IgD-negative memory B cell (primary cell): ENCODE measurements around the gene SRA1. TPM values are rescaled to one million over a fixed set of nuclear protein-coding genes. Genes with fewer than 3 reads are reported as not detected.
A peak's percentile ranks its signal among the peaks of the same experiment; 100 is the strongest.

ENCODE experiments used
- H3K27ac Mint-ChIP-seq, 3 donors: one replicate each; pipeline ENCODE4 v1.8.0; 2020 to 2022; ENCODE audit warnings: mild to moderate bottlenecking in 3 of 3, mixed read lengths in 3 of 3, moderate library complexity in 1 of 3
- H3K27me3 Mint-ChIP-seq: one replicate; pipeline ENCODE4 v1.8.0; 2021; ENCODE audit warnings: mixed read lengths
- H3K36me3 Mint-ChIP-seq: one replicate; pipeline ENCODE4 v1.8.0; 2020; ENCODE audit warnings: mild to moderate bottlenecking, mixed read lengths
- H3K4me1 Mint-ChIP-seq, 3 donors: one replicate each; pipeline ENCODE4 v1.8.0; 2020 to 2022; ENCODE audit warnings: mixed read lengths in 3 of 3, mild to moderate bottlenecking in 1 of 3
- H3K4me3 Mint-ChIP-seq, 4 donors: one replicate each; pipeline ENCODE4 v1.8.0; 2020 to 2022; ENCODE audit warnings: mild to moderate bottlenecking in 4 of 4, mixed read lengths in 4 of 4, moderate library complexity in 3 of 4
- H3K9me3 Mint-ChIP-seq, 3 donors: one replicate each; pipeline ENCODE4 v1.8.0; 2020 to 2021; ENCODE audit warnings: mixed read lengths in 3 of 3, mild to moderate bottlenecking in 1 of 3
- polyA plus RNA-seq: library from polyadenylated mRNA; unstranded; fragments of 300-500 nt; fragmentation: Illumina TruSeq; gene quantifications from one replicate; pipeline ENCODE4 v1.2.3, GENCODE V29; 2021

The SRA1 gene
- polyA plus RNA-seq, 1 donor from 2014 or later: 31.8 TPM

GRCh38 chr5:140565024-140565779 is 7.9 kb upstream of the SRA1 start:
- Mint-ChIP-seq H3K36me3 (peaks cover 13% of the 10 kb centered on the region), H3K4me3 (peak overlapping the region; percentile 89 to 98 (median 97)), H3K27ac (peak overlapping the region; percentile 82 to 97 (median 96)), H3K4me1 (peaks cover 17 to 43% (median 26%) of the 10 kb centered on the region in 3 donors), H3K9me3 (no peaks in the 10 kb centered on the region), H3K27me3 (no peaks in the 10 kb centered on the region)

DNA sequence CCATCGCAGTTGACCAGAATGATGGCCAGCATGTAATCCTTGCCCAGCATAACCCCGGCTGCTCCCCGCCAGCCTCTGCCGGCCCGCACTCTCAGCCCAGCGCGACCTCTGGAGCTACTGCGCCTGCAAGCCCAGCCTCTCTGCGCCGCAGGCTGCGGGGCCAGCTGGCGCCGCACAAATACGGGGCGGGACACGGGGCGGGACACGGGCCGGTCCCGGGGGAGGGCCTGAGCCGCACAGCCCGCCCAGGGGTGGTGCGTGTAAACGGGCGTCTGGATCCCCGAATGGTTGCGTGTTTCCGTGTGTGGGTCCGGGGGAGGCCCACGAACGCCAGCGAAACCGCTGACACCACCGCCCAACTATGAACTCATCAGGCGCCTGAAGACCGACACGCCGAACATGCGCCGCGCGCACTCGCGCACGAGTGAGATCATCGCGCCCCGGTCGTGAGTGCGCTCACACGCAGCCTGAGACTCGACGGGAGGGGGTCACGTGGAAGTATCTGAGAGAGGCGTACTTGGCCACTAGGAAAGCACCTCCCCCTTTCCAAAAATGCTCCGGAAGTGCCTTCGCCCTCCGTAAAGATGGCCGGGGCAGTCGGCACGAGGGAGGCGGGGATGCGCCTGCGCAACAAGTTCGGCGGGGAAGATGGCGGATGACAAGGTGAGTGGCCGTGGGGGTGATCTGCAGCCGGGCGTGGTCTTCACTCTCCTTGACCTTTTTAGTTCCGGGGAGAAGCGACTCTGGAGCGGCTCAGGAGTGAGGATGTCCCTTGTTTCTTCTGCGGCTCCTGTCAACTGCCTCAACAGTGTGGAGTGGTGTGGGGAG is 7.1 kb upstream of the SRA1 start, which contains the start of the genes APBB3 and SLC35A4:
Gene APBB3, minus strand, starts transcription at position 403 of the 828 bp plus-strand sequence. Its CDS starts 353 bp downstream, at position 50.
Gene SLC35A4, plus strand, starts transcription at position 633 of the 828 bp plus-strand sequence. CDS start 2,342 bp downstream, outside the sequence.
- Mint-ChIP-seq H3K36me3 (peaks cover 13% of the 10 kb centered on the region), H3K27ac (peak within 1 kb of the TSS; percentile 82 to 97 (median 96)), H3K4me1 (peaks cover 11 to 41% (median 23%) of the 10 kb centered on the region in 3 donors), H3K9me3 (no peaks in the 10 kb centered on the region), H3K27me3 (no peaks in the 10 kb centered on the region), H3K4me3 (peak within 1 kb of the TSS; percentile 89 to 98 (median 97))

DNA sequence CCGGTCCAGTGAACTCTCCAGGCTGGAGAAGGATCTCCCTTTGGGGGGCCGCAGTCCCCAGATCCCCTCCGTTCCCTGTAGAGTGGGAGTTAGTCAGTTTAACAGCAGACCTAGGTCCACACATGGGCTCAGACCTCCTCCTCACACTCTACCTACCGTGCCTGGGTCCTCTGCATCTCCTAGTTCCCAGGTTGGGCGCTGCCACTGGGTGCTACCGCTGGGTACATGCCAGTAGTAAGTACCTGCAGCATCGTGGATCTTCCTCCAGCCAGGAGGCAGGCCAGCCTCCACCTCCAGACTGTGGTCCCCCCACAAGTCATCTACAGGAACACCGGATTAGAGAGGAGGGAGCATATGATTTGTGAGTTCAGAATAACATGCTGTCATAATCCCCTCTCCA is 6.3 kb upstream of the SRA1 start:
- peak overlapping the region; percentile 82 to 97 (median 96) for H3K27ac Mint-ChIP-seq
- no peaks in the 10 kb centered on the region for H3K27me3 Mint-ChIP-seq
- H3K9me3 Mint-ChIP-seq: no peaks in the 10 kb centered on the region
- peaks cover 11% of the 10 kb centered on the region for H3K36me3 Mint-ChIP-seq
- peaks cover 6 to 34% (median 16%) of the 10 kb centered on the region in 3 donors for H3K4me1 Mint-ChIP-seq
- peak overlapping the region; percentile 89 to 98 (median 97) for H3K4me3 Mint-ChIP-seq

GRCh38 chr5:140561753-140562523 is 4.7 kb upstream of the SRA1 start:
- H3K36me3 Mint-ChIP-seq: peaks cover 8% of the 10 kb centered on the region
- no peaks in the 10 kb centered on the region for H3K9me3 Mint-ChIP-seq
- H3K4me1 Mint-ChIP-seq: peaks cover 18 to 32% (median 21%) of the 10 kb centered on the region in 3 donors
- peak overlapping the region in 1 of 4 donors; percentile 89 for H3K4me3 Mint-ChIP-seq
- no peaks in the 10 kb centered on the region for H3K27me3 Mint-ChIP-seq
- H3K27ac Mint-ChIP-seq: peak overlapping the region in 2 of 3 donors; percentile 82 to 91

- peaks cover 7% of the 10 kb centered on the region for H3K36me3 Mint-ChIP-seq
- peaks cover 27 to 40% (median 33%) of the 10 kb centered on the region in 3 donors for H3K4me1 Mint-ChIP-seq
- H3K27ac Mint-ChIP-seq: peak overlapping the region in 1 of 3 donors; percentile 93
- no peaks in the 10 kb centered on the region for H3K27me3 Mint-ChIP-seq
- H3K4me3 Mint-ChIP-seq: no peak overlapping the region
- H3K9me3 Mint-ChIP-seq: no peaks in the 10 kb centered on the region
Observed at GRCh38 chr5:140560227-140560626, 3.0 kb upstream of the SRA1 start.

GRCh38 chr5:140558542-140558941 is 1.3 kb upstream of the SRA1 start:
- peaks cover 4% of the 10 kb centered on the region for H3K36me3 Mint-ChIP-seq
- H3K27ac Mint-ChIP-seq: peak overlapping the region in 1 of 3 donors; percentile 93
- peak overlapping the region in 2 of 4 donors; percentile 92 to 95 for H3K4me3 Mint-ChIP-seq
- no peaks in the 10 kb centered on the region for H3K9me3 Mint-ChIP-seq
- H3K4me1 Mint-ChIP-seq: peaks cover 32 to 40% (median 35%) of the 10 kb centered on the region in 3 donors
- H3K27me3 Mint-ChIP-seq: no peaks in the 10 kb centered on the region

DNA sequence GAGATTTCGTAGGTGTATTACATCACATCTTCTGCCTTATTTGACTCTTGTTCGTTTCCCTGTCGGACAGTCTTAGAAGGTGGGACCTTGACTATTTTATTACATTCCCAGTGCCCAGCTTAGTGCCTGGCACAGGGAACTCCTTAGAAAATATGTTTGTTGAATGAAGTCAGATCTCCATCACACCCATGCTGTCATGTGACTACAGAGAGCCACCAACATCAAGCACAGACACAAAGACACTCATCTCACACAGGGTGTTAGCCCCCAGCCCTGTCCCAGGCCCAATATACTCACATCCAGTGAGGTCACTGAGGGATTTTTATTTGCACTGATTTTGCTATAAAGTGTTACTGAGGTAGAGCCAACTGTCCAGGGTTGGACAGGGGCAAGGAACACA is 692 bp upstream of the SRA1 start:
- H3K4me3 Mint-ChIP-seq: peak overlapping the region; percentile 92 to 98 (median 96)
- peaks cover 36 to 42% (median 41%) of the 10 kb centered on the region in 3 donors for H3K4me1 Mint-ChIP-seq
- H3K36me3 Mint-ChIP-seq: peaks cover 4% of the 10 kb centered on the region
- no peaks in the 10 kb centered on the region for H3K27me3 Mint-ChIP-seq
- H3K27ac Mint-ChIP-seq: peak overlapping the region; percentile 93 to 98 (median 93)
- no peaks in the 10 kb centered on the region for H3K9me3 Mint-ChIP-seq

DNA sequence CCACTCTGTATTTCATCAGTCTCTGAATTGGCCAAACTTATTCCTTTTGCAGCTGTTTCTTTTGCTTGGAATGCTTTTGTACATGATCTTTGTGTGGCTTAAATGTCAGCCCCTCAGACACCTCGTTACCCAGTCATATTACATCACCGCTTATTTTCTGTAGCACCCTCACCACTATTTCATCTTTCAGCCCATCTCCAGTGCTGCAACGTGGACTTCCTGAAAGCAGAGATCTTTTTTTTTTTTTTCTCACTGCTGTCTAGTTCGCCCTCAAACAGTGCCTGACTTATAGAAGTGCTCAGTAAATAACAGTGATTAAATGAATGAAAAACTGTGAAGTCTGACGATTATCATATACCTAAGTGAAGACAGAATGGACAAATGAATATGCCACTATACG is 835 bp downstream of the SRA1 start:
- H3K27me3 Mint-ChIP-seq: no peaks in the 10 kb centered on the region
- peak overlapping the region; percentile 92 to 98 (median 96) for H3K4me3 Mint-ChIP-seq
- H3K36me3 Mint-ChIP-seq: peaks cover under 1% of the 10 kb centered on the region
- peaks cover 37 to 45% (median 38%) of the 10 kb centered on the region in 3 donors for H3K4me1 Mint-ChIP-seq
- peak overlapping the region; percentile 83 to 98 (median 93) for H3K27ac Mint-ChIP-seq
- no peaks in the 10 kb centered on the region for H3K9me3 Mint-ChIP-seq

DNA sequence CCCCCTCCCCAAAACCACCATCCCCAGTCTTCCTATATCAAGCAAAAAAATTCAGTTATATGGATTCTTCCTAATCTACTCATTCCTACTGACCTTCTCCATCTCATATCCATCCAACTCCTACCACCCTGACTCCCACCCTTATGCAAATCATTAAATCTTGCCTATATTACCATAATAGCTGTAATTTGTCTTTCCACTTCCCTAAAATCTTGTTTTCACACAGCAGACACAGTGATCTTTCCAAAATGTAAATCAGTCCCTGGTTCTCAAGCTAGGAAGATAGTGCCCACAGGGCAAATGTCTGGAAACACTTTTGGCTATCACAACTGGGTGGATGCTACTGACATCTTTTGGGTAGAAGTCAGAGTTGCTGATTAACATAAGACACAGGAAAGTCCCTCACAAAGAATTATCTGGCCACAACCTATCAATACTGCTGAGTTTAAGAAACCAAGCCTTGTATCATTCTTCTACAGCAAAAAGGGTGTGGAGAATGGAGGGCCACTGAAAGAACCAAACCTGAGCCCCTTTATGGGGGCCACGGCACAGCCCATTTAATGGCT is 1.4 kb downstream of the SRA1 start:
- peaks cover 36 to 47% (median 38%) of the 10 kb centered on the region in 3 donors for H3K4me1 Mint-ChIP-seq
- peak overlapping the region in 2 of 3 donors; percentile 93 to 98 for H3K27ac Mint-ChIP-seq
- H3K4me3 Mint-ChIP-seq: peak overlapping the region; percentile 92 to 98 (median 96)
- H3K36me3 Mint-ChIP-seq: peaks cover 1% of the 10 kb centered on the region
- no peaks in the 10 kb centered on the region for H3K9me3 Mint-ChIP-seq
- no peaks in the 10 kb centered on the region for H3K27me3 Mint-ChIP-seq

DNA sequence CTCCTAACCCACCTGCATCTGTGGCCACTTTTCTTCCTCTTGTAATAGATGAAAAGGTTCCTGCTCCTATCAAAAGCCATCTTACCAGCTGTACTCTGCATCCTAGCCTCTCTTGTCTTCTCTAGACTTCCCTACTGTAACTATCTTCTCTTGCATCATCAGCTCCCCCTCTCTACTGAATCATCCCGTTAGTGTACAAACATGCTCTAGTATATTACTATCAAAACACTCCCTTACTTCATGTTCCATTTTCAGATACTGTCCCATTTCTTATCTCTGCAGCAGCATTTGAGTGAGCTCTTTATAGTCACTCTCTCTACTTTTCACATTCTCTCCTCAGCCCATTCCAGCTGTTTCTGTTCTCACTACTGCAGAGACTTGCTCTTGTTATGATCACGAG is 2.8 kb downstream of the SRA1 start:
- Mint-ChIP-seq H3K4me1 (peaks cover 36 to 48% (median 41%) of the 10 kb centered on the region in 3 donors), H3K36me3 (peaks cover 4% of the 10 kb centered on the region), H3K27ac (peak overlapping the region in 2 of 3 donors; percentile 67 to 68)

DNA sequence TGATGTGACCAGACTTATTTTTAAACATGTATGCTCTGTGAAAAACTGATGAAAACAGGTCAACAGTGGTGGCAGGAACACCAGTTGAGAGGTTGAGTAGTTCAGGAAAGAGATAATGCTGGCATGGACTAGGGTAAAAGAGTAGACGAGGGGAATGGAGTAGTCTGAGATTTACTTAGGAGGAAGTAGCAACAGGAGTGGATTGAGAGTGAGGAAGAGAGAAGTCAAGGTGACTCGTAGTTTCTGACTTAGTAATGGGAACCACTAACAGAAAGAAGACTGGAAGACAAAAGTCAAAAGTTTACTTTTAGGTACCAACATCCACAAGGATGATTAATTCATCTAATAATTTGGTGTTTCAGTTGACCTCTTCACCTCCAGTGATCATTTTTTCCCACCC is 3.6 kb downstream of the SRA1 start:
- Mint-ChIP-seq H3K9me3 (no peaks in the 10 kb centered on the region), H3K27me3 (no peaks in the 10 kb centered on the region), H3K4me1 (peaks cover 44 to 56% (median 49%) of the 10 kb centered on the region in 3 donors), H3K4me3 (peak overlapping the region in 2 of 4 donors; percentile 13 to 79), H3K36me3 (peaks cover 4% of the 10 kb centered on the region), H3K27ac (peak overlapping the region; percentile 10 to 88 (median 40))

More for the DNA sequence above, 2.8 kb downstream of the SRA1 start:
- Mint-ChIP-seq H3K27me3 (no peaks in the 10 kb centered on the region), H3K4me3 (peak overlapping the region in 2 of 4 donors; percentile 5 to 10), H3K9me3 (no peaks in the 10 kb centered on the region)

DNA sequence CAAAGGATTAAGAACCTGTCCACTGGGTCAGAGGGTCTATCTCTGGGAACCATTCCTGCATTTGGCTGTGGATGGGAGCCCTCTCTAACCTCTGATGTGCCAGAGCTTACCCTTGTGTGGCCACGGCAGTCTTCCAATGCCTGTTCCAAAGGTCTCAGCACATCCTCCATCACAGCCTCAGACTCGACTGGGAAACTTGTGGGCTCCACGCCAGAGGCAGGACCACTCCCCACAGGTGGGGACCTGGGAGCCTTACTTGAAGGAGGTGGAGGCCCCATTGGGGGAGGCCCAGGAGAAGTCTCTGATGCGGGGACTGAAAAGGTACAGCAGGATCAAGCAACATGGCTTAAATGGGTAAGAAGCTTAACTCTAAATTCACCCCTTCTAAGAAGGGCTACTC is 5.4 kb downstream of the SRA1 start:
- H3K4me3 Mint-ChIP-seq: no peak overlapping the region
- H3K9me3 Mint-ChIP-seq: no peaks in the 10 kb centered on the region
- H3K4me1 Mint-ChIP-seq: peaks cover 44 to 53% (median 52%) of the 10 kb centered on the region in 3 donors
- H3K36me3 Mint-ChIP-seq: peaks cover 4% of the 10 kb centered on the region
- H3K27ac Mint-ChIP-seq: peak overlapping the region in 2 of 3 donors; percentile 59 to 82
- no peaks in the 10 kb centered on the region for H3K27me3 Mint-ChIP-seq

- Mint-ChIP-seq H3K36me3 (peaks cover 4% of the 10 kb centered on the region), H3K27me3 (no peaks in the 10 kb centered on the region), H3K9me3 (no peaks in the 10 kb centered on the region), H3K27ac (peak overlapping the region; percentile 71 to 93 (median 82)), H3K4me1 (peaks cover 35 to 40% (median 37%) of the 10 kb centered on the region in 3 donors), H3K4me3 (peak overlapping the region in 2 of 4 donors; percentile 27 to 71)
Observed at GRCh38 chr5:140550147-140551079, 6.9 kb downstream of the SRA1 start.
